OCI-LY1 (cell line): ENCODE measurements around the gene GSTM1.
A peak's percentile ranks its signal among the peaks of the same experiment; 100 is the strongest.
"Not testable (repeated sequence)": the region's sequence is repeated elsewhere in the genome, so short reads cannot be mapped to it uniquely, and the experiment has no call there.

Experiments
- H2AFZ ChIP-seq: fragments of 200-600 bp; sonication (generic), shearing (Covaris generic); 2 replicates; pipeline ENCODE4 v1.6.0; 2014; ENCODE audit warnings: antibody characterized with exemption, mild to moderate bottlenecking, low read length
- H3F3A ChIP-seq: fragments of 200-600 bp; sonication (generic), shearing (Covaris generic); 2 replicates; pipeline ENCODE4 v1.6.0; 2014; ENCODE audit warnings: mild to moderate bottlenecking, antibody characterized with exemption, low read length, moderate library complexity; ENCODE audit not compliant: insufficient read depth
- H3K27ac ChIP-seq: fragments of 200-600 bp; sonication (generic); 2 replicates; pipeline ENCODE4 v1.5.1; 2014; ENCODE audit warnings: low read length, mixed run types, mild to moderate bottlenecking, low read depth; ENCODE audit not compliant: poor library complexity, severe bottlenecking
- H3K27me3 ChIP-seq: fragments of 200-600 bp; sonication (generic); 2 replicates; pipeline ENCODE4 v1.6.0; 2014; ENCODE audit warnings: antibody characterized with exemption, mild to moderate bottlenecking, low read length, moderate library complexity; ENCODE audit not compliant: insufficient read depth
- H3K36me3 ChIP-seq: fragments of 200-600 bp; sonication (generic); 2 replicates; pipeline ENCODE4 v1.6.1; 2014; ENCODE audit warnings: mild to moderate bottlenecking, antibody characterized with exemption, low read length, moderate library complexity, mixed read lengths; ENCODE audit not compliant: insufficient read depth
- H3K4me1 ChIP-seq: fragments of 200-600 bp; sonication (generic); 2 replicates; pipeline ENCODE4 v1.5.1; 2014; ENCODE audit warnings: mild to moderate bottlenecking, low read length, moderate library complexity; ENCODE audit not compliant: insufficient read depth, severe bottlenecking
- H3K4me2 ChIP-seq: fragments of 200-600 bp; sonication (generic), shearing (Covaris generic); 2 replicates; pipeline ENCODE4 v1.6.1; 2014; ENCODE audit warnings: low read length
- H3K4me3 ChIP-seq: fragments of 200-600 bp; sonication (generic); 2 replicates; pipeline ENCODE4 v1.5.1; 2014; ENCODE audit warnings: low read length, low read depth, mild to moderate bottlenecking, mixed read lengths; ENCODE audit not compliant: poor library complexity, severe bottlenecking
- H3K79me2 ChIP-seq: fragments of 200-600 bp; shearing (Covaris generic); 2 replicates; pipeline ENCODE4 v1.6.1; 2016; ENCODE audit warnings: mixed run types, low read length, mixed read lengths; ENCODE audit not compliant: insufficient read depth
- H3K9ac ChIP-seq: fragments of 200-600 bp; sonication (generic), shearing (Covaris generic); 2 replicates; pipeline ENCODE4 v1.6.1; 2014; ENCODE audit warnings: mild to moderate bottlenecking, low read length, mixed read lengths
- H3K9me2 ChIP-seq: fragments of 200-600 bp; sonication (generic), shearing (Covaris generic); 2 replicates; pipeline ENCODE4 v1.6.1; 2014; ENCODE audit warnings: low read depth, mild to moderate bottlenecking, low read length, mixed read lengths
- H3K9me3 ChIP-seq: fragments of 200-600 bp; shearing (Covaris generic); 2 replicates; pipeline ENCODE4 v1.6.1; 2014; ENCODE audit warnings: low read length, mixed read lengths
- H4K20me1 ChIP-seq: fragments of 200-600 bp; sonication (generic), shearing (Covaris generic); 2 replicates; pipeline ENCODE4 v1.6.0; 2016; ENCODE audit warnings: mild to moderate bottlenecking, low read length; ENCODE audit not compliant: insufficient read depth
- EZH2 ChIP-seq: fragments of 200-600 bp; sonication (generic), shearing (Covaris generic); IDR thresholded peaks from 2 replicates; pipeline ENCODE4 v1.8.0; 2017; ENCODE audit warnings: borderline replicate concordance, mixed run types, mild to moderate bottlenecking, antibody characterized with exemption, low read length, moderate library complexity, mixed read lengths
- TF ChIP-seq, protein P1 (sequence below): fragments of 200-600 bp; sonication (generic), shearing (Covaris generic); IDR thresholded peaks from 2 replicates; pipeline ENCODE4 v1.5.1; 2017; ENCODE audit warnings: mild to moderate bottlenecking, antibody characterized with exemption, low read length, moderate library complexity, mixed read lengths

Gene GSTM1

GRCh38 chr1:109677459-109677858 is 10.2 kb upstream of the GSTM1 start:
- no peaks in the 10 kb centered on the region for H3K4me1 ChIP-seq
- H3K4me3 ChIP-seq: no peak overlapping the region
- no peaks in the 10 kb centered on the region for H4K20me1 ChIP-seq
- no peak overlapping the region for H3K27ac ChIP-seq
- no peak overlapping the region for H3K9ac ChIP-seq
- no peak overlapping the region for H3K4me2 ChIP-seq
- TF ChIP-seq, protein P1, sequence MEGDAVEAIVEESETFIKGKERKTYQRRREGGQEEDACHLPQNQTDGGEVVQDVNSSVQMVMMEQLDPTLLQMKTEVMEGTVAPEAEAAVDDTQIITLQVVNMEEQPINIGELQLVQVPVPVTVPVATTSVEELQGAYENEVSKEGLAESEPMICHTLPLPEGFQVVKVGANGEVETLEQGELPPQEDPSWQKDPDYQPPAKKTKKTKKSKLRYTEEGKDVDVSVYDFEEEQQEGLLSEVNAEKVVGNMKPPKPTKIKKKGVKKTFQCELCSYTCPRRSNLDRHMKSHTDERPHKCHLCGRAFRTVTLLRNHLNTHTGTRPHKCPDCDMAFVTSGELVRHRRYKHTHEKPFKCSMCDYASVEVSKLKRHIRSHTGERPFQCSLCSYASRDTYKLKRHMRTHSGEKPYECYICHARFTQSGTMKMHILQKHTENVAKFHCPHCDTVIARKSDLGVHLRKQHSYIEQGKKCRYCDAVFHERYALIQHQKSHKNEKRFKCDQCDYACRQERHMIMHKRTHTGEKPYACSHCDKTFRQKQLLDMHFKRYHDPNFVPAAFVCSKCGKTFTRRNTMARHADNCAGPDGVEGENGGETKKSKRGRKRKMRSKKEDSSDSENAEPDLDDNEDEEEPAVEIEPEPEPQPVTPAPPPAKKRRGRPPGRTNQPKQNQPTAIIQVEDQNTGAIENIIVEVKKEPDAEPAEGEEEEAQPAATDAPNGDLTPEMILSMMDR: no peak
- no peak for TF ChIP-seq EZH2
- H2AFZ ChIP-seq: no peak overlapping the region
- H3F3A ChIP-seq: no peaks in the 10 kb centered on the region
- no peaks in the 10 kb centered on the region for H3K9me2 ChIP-seq
- H3K36me3 ChIP-seq: no peaks in the 10 kb centered on the region
- H3K9me3 ChIP-seq: no peaks in the 10 kb centered on the region
- H3K27me3 ChIP-seq: peaks cover 5% of the 10 kb centered on the region; the same call in 1 of the 2 replicates
- H3K79me2 ChIP-seq: no peaks in the 10 kb centered on the region

GRCh38 chr1:109678637-109679036 is 9.0 kb upstream of the GSTM1 start:
- not testable (repeated sequence) for H3K79me2 ChIP-seq, H2AFZ ChIP-seq, H3K27me3 ChIP-seq, H3K27ac ChIP-seq, H3K4me3 ChIP-seq, H3K9me2 ChIP-seq, H3K4me1 ChIP-seq, H3K9me3 ChIP-seq, H3K9ac ChIP-seq, H3F3A ChIP-seq, H3K36me3 ChIP-seq, H3K4me2 ChIP-seq, H4K20me1 ChIP-seq

GRCh38 chr1:109684777-109685176 is 2.8 kb upstream of the GSTM1 start:
- not testable (repeated sequence) for H3K9me2 ChIP-seq, H3K27ac ChIP-seq, H2AFZ ChIP-seq, H3K9me3 ChIP-seq, H3K36me3 ChIP-seq, H3K27me3 ChIP-seq, H3K4me1 ChIP-seq, H3K79me2 ChIP-seq, H3K4me2 ChIP-seq, H3K9ac ChIP-seq, H4K20me1 ChIP-seq, H3F3A ChIP-seq, H3K4me3 ChIP-seq

DNA sequence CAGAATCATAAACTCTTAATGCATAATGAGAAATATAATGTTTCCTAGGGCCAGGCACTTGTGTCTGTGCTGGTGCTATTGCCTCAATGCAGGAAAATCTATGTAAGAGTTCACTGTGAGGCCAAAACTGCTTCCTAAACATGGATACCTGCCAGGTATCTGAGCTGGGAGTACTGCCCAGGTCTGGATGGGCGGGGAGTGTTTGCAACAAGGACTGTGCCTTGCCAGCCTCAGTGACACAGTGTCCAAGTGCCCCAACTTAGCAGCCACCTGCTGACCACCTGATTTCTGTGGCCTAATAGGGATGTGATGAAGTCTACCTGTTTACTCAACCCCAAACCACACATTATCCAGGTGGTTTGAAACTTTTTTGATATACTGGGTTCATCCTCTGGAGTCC is 2.2 kb upstream of the GSTM1 start:
- H3K27ac ChIP-seq, H4K20me1 ChIP-seq, H2AFZ ChIP-seq, H3K4me3 ChIP-seq, H3K4me2 ChIP-seq, H3K4me1 ChIP-seq, H3K9me3 ChIP-seq, H3K79me2 ChIP-seq, H3F3A ChIP-seq, H3K9me2 ChIP-seq, H3K27me3 ChIP-seq, H3K9ac ChIP-seq, H3K36me3 ChIP-seq: not testable (repeated sequence)

DNA sequence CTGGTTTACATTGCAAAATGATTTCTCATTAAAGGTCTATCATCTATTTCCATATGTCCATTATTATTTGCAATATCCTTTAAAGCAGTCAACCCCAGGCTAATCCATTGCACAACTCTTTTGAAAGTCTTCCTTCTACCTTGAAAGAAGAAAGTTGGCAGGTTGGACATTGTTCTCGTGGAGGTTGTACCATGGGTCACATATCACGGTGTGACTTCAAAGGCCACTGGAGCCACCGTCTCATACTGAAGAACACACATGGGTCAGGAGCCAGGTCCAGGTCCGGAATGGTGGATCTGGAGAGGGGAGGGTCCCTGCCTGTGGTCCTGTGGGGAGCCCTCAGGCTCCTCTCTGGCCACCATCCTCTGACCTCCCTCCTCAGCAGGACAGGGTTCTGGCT is 1.7 kb upstream of the GSTM1 start:
- H4K20me1 ChIP-seq, H3F3A ChIP-seq, H3K79me2 ChIP-seq, H3K9me2 ChIP-seq, H3K4me3 ChIP-seq, H3K36me3 ChIP-seq, H3K9me3 ChIP-seq, H3K27me3 ChIP-seq, H2AFZ ChIP-seq, H3K9ac ChIP-seq, H3K27ac ChIP-seq, H3K4me1 ChIP-seq, H3K4me2 ChIP-seq: not testable (repeated sequence)

- H3K27ac ChIP-seq: not testable (repeated sequence)
Measured at GRCh38 chr1:109687109-109687508, 508 bp upstream of the GSTM1 start.

More at GRCh38 chr1:109687109-109687508, 508 bp upstream of the GSTM1 start:
- H3K27me3 ChIP-seq, H3F3A ChIP-seq, H3K36me3 ChIP-seq, H3K9me3 ChIP-seq, H3K79me2 ChIP-seq, H2AFZ ChIP-seq, H3K4me1 ChIP-seq, H3K9me2 ChIP-seq, H4K20me1 ChIP-seq: not testable (repeated sequence)
- Histone ChIP-seq H3K9ac (peak overlapping the region; percentile 54; the same call in 1 of the 2 replicates), H3K4me2 (peak overlapping the region; percentile 61), H3K4me3 (peak overlapping the region; percentile 57)
